NK-92 (cell line): ENCODE data around the gene CNBD2.
"Not testable (repeated sequence)": the region's sequence is repeated elsewhere in the genome, so short reads cannot be mapped to it uniquely, and the experiment has no call there.

Experiments used
- DNase-seq: peaks from one replicate; lab custom pipeline; 2025; ENCODE audit not compliant: unreplicated experiment; lab: John Stamatoyannopoulos, UW

CNBD2 gene

GRCh38 chr20:35967979-35968640, at the start of gene CNBD2:
Gene CNBD2 (plus strand): TSS chr20:35968590. CDS start chr20:35968763, 173 bp downstream.
- no peak for DNase-seq

- DNase-seq = no peak
Observed at GRCh38 chr20:35920523-35920922, 47.9 kb upstream of the CNBD2 start.

GRCh38 chr20:35929301-35929700, 39.1 kb upstream of the CNBD2 start:
- no peak for DNase-seq

GRCh38 chr20:35934050-35934449, 34.3 kb upstream of the CNBD2 start:
- DNase-seq = no peak

- no peak for DNase-seq
Observed at GRCh38 chr20:35939264-35939663, 29.1 kb upstream of the CNBD2 start.

- DNase-seq = no peak
Observed at GRCh38 chr20:35941620-35942019, 26.8 kb upstream of the CNBD2 start.

GRCh38 chr20:35942243-35942642, 26.1 kb upstream of the CNBD2 start:
- no peak for DNase-seq

GRCh38 chr20:35947489-35947888, 20.9 kb upstream of the CNBD2 start:
- no peak for DNase-seq

- DNase-seq = no peak
Observed at GRCh38 chr20:35947907-35948306, 20.5 kb upstream of the CNBD2 start.

GRCh38 chr20:35950093-35950492, 18.3 kb upstream of the CNBD2 start:
- DNase-seq = no peak

- DNase-seq = not testable (repeated sequence)
Observed at GRCh38 chr20:35952080-35952479, 16.3 kb upstream of the CNBD2 start.

- no peak for DNase-seq
Observed at GRCh38 chr20:35952480-35953386, 15.7 kb upstream of the CNBD2 start.

GRCh38 chr20:35953387-35954199, 14.8 kb upstream of the CNBD2 start:
- no peak for DNase-seq

GRCh38 chr20:35954200-35954906, 14.0 kb upstream of the CNBD2 start, which contains the start of gene SCAND1:
Gene SCAND1 (minus strand): TSS chr20:35954502. CDS start chr20:35954284, 218 bp downstream.
- DNase-seq = peak; percentile 81

GRCh38 chr20:35954907-35955251, 13.5 kb upstream of the CNBD2 start:
- no peak for DNase-seq

GRCh38 chr20:35956616-35957015, 11.8 kb upstream of the CNBD2 start:
- DNase-seq = no peak

GRCh38 chr20:35959291-35959690, 9.1 kb upstream of the CNBD2 start:
- not testable (repeated sequence) for DNase-seq

- no peak for DNase-seq
Observed at GRCh38 chr20:35963878-35964277, 4.5 kb upstream of the CNBD2 start.

- no peak for DNase-seq
Observed at GRCh38 chr20:35968930-35969329, 540 bp downstream of the CNBD2 start.

- no peak for DNase-seq
Observed at GRCh38 chr20:35971981-35972380, 3.6 kb downstream of the CNBD2 start.

GRCh38 chr20:35972462-35972861, 4.1 kb downstream of the CNBD2 start:
- no peak for DNase-seq
